MCF 10A (cell line): Measurements from ENCODE around the gene KCTD15. TPM values are rescaled to one million over a fixed set of nuclear protein-coding genes. Genes with fewer than 3 reads are reported as not detected.

Experiments
- BruUV-seq: library from RNA; stranded (reverse); fragments of 400-500 nt; replicated peaks from 2 replicates; lab custom pipeline; 2021; lab: Mats Ljungman, UMichigan
- CTCF ChIA-PET: fragments of 300-600 bp; sonication (Branson Sonifier 250); formaldehyde crosslinking; extraction: SDS; loops from one replicate; lab custom pipeline; 2021; ENCODE audit warnings: antibody characterized with exemption, inconsistent platforms; lab: Yijun Ruan, JAX
- POLR2A ChIA-PET: fragments of 300-600, 350-650 bp; sonication (Branson Sonifier 250); formaldehyde crosslinking; extraction: SDS; loops from one replicate; lab custom pipeline; 2020; ENCODE audit warnings: antibody characterized with exemption, inconsistent platforms; lab: Yijun Ruan, JAX
- DNase-seq: peaks from one replicate; pipeline ENCODE4 v3.0.0-alpha.2; 2018; ENCODE audit not compliant: unreplicated experiment
- H3K27ac Mint-ChIP-seq: one replicate; pipeline ENCODE4 v1.8.0; 2022; ENCODE audit warnings: mild to moderate bottlenecking, low read depth, mixed read lengths; ENCODE audit not compliant: unreplicated experiment
- H3K27me3 Mint-ChIP-seq: one replicate; pipeline ENCODE4 v1.8.0; 2022; ENCODE audit warnings: mixed read lengths; ENCODE audit not compliant: insufficient read depth, unreplicated experiment
- H3K36me3 Mint-ChIP-seq: one replicate; pipeline ENCODE4 v1.8.0; 2022; ENCODE audit warnings: mild to moderate bottlenecking, moderate library complexity, mixed read lengths; ENCODE audit not compliant: insufficient read depth, unreplicated experiment
- H3K4me1 Mint-ChIP-seq: one replicate; pipeline ENCODE4 v1.8.0; 2022; ENCODE audit warnings: mixed read lengths; ENCODE audit not compliant: insufficient read depth, unreplicated experiment
- H3K4me3 Mint-ChIP-seq: one replicate; pipeline ENCODE4 v1.8.0; 2022; ENCODE audit warnings: mild to moderate bottlenecking, moderate library complexity, mixed read lengths; ENCODE audit not compliant: unreplicated experiment
- H3K9me3 Mint-ChIP-seq: one replicate; pipeline ENCODE4 v1.8.0; 2022; ENCODE audit warnings: mixed read lengths; ENCODE audit not compliant: unreplicated experiment
- CTCF ChIP-seq: fragments of 200-600 bp; IDR thresholded peaks from one replicate; pipeline ENCODE4 v1.8.0; 2022; ENCODE audit warnings: antibody characterized with exemption, mild to moderate bottlenecking; ENCODE audit not compliant: unreplicated experiment
- intact Hi-C: fragments of 100-400 bp; cut with micrococcal nuclease; formaldehyde crosslinking; loops from 2 replicates; pipeline ENCODE4 v1.14.1; 2022
- total RNA-seq: library from RNA; stranded (reverse); gene quantifications from 2 replicates; pipeline ENCODE4 v1.2.3, GENCODE V29; 2022

The KCTD15 gene
- total RNA-seq, 1 experiment from 2014 or later, result 53.7 TPM

GRCh38 chr19:33795370-33796163 is 1.1 kb upstream of the KCTD15 start:
- Mint-ChIP-seq H3K4me1 (no peaks in the 10 kb centered on the region), H3K9me3 (no peaks in the 10 kb centered on the region), H3K27ac (peak overlapping the region; percentile 75), H3K36me3 (peaks cover 24% of the 10 kb centered on the region), H3K27me3 (no peaks in the 10 kb centered on the region), H3K4me3 (peak overlapping the region; percentile 77)
- DNase-seq, result peak; percentile 89
- BruUV-seq, result no TSS peak
- POLR2A ChIA-PET, result interaction anchor here (0.9 to 4.8 kb wide), 10 partner anchors 9 to 633 kb away, joined by 3 to 47 read pairs (median 4); partner anchors contain the start of gene UBA2
- TF ChIP-seq CTCF, result peak; percentile 91
- CTCF ChIA-PET, result interaction anchor here (0.6 to 6.3 kb wide), 42 partner anchors 9 to 693 kb away, joined by 3 to 62 read pairs (median 4); no protein-coding TSS in a partner anchor
- intact Hi-C loops, result loop anchor here (1.0 to 10.0 kb wide), 3 partner anchors 25 to 301 kb away; no protein-coding TSS in a partner anchor

GRCh38 chr19:33797802-33798671 is 1.4 kb downstream of the KCTD15 start:
- H3K9me3 Mint-ChIP-seq, result no peaks in the 10 kb centered on the region

GRCh38 chr19:33798681-33799111 is 2.0 kb downstream of the KCTD15 start:
- Mint-ChIP-seq H3K4me1 (no peaks in the 10 kb centered on the region), H3K27ac (no peak overlapping the region), H3K4me3 (peak overlapping the region; percentile 10), H3K36me3 (peaks cover 24% of the 10 kb centered on the region), H3K9me3 (no peaks in the 10 kb centered on the region), H3K27me3 (no peaks in the 10 kb centered on the region)
- TF ChIP-seq CTCF, result no peak
- POLR2A ChIA-PET, result no interaction called here
- CTCF ChIA-PET, result interaction anchor here (0.7 to 3.0 kb wide), 3 partner anchors 21 to 156 kb away, joined by 4 to 12 read pairs (median 4); no protein-coding TSS in a partner anchor
- no peak for DNase-seq
- intact Hi-C loops, result loop anchor here (10.0 kb wide), 1 partner anchor 106 kb away; no protein-coding TSS in a partner anchor
- no TSS peak for BruUV-seq

More at GRCh38 chr19:33797802-33798671, 1.4 kb downstream of the KCTD15 start:
- POLR2A ChIA-PET, result interaction anchor here (0.5 to 4.8 kb wide), 7 partner anchors 9 to 639 kb away, joined by 3 to 47 read pairs (median 5); no protein-coding TSS in a partner anchor
- no peak for TF ChIP-seq CTCF
- peak overlapping the region; percentile 77 for H3K4me3 Mint-ChIP-seq
- CTCF ChIA-PET, result interaction anchor here (0.6 to 4.9 kb wide), 9 partner anchors 17 to 391 kb away, joined by 3 to 54 read pairs (median 4); no protein-coding TSS in a partner anchor
- no peak overlapping the region for H3K27ac Mint-ChIP-seq
- intact Hi-C loops, result loop anchor here (10.0 kb wide), 1 partner anchor 107 kb away; no protein-coding TSS in a partner anchor
- BruUV-seq, result no TSS peak
- DNase-seq, result no peak
- H3K4me1 Mint-ChIP-seq, result no peaks in the 10 kb centered on the region
- no peaks in the 10 kb centered on the region for H3K27me3 Mint-ChIP-seq
- peaks cover 25% of the 10 kb centered on the region for H3K36me3 Mint-ChIP-seq
